ENCODE measurements around the gene AGRN. TPM values are rescaled to one million over a fixed set of nuclear protein-coding genes. Genes with fewer than 3 reads are reported as not detected.

The AGRN gene
- polyA plus RNA-seq, 1 donor = 116 TPM

DNA sequence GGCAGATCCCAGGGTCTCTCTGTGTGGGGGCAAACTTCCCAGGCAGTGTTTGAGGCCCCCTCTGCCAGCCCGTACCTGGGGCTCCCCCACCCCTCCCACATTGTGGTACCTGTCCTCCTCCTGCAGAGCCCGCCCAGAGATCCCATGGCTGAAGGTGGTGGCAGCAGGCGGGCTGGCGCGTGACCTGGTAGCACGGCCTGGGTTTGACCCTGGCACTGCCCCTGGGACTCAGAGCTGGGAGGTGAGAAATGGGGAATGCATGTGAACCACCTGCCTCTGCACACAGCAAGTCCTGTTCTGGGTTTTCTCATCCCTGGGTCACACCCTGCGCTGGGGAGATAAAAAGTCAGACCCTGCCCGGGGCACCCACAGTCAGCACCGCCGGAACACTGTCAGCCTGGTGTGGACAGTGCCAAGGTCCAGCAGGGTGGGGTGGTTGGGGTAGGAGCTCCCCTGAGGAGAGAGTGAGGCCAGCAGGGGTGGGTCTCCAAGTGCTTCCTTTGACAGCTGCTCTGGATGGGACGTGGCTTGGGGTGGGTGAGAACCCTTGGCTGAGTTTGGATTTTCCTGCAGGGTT, 11.8 kb downstream of the AGRN start:
- Histone ChIP-seq H3K9me3 (ENCODE audit: control insufficient read depth, low read depth, low read length) (no peaks in the 10 kb centered on the region), H3K4me3 (ENCODE audit: low read length) (no peak overlapping the region), H3K27ac (ENCODE audit: low read length) (peak overlapping the region; percentile 77), H3K36me3 (ENCODE audit: control insufficient read depth, insufficient read depth, low read length) (peaks cover 28% of the 10 kb centered on the region), H3K4me1 (ENCODE audit: control insufficient read depth, insufficient read depth, low read length) (peaks cover 23% of the 10 kb centered on the region), H3K27me3 (ENCODE audit: control insufficient read depth, insufficient read depth, low read length) (peaks cover 12% of the 10 kb centered on the region)
- DNase-seq = peak; percentile 85 to 90
- no CpG with 5 or more reads among the region's 11 CpGs for WGBS (ENCODE audit: insufficient coverage, low lambda C conversion rate)

DNA sequence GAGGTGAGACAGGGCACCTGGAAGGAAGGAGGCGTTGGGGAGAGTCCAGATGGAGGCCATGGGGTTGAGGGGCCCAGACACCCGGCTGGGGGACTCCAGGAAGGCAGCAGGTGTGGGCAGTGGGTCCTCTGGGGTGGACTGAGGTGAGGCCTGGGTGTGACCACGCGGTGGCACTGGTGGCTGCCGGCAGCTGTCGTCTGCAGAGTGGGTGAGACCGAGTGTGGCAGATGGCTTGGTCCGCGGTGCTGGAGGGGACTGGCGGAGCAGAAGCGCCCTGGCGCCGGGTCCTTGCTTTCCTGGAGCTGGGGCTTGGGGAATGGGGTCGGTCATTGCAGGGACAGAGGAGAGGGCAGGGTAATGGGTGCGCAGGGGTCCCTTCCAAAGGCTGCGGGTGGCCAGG, 12.5 kb downstream of the AGRN start:
- DNase-seq = peak in 1 of 2 donors; percentile 57
- H3K27ac ChIP-seq (ENCODE audit: low read length) = peak overlapping the region; percentile 77
- peak overlapping the region; percentile 40 for H3K4me3 ChIP-seq (ENCODE audit: low read length)
- H3K4me1 ChIP-seq (ENCODE audit: control insufficient read depth, insufficient read depth, low read length) = peaks cover 24% of the 10 kb centered on the region
- no peaks in the 10 kb centered on the region for H3K9me3 ChIP-seq (ENCODE audit: control insufficient read depth, low read depth, low read length)
- no CpG with 5 or more reads among the region's 16 CpGs for WGBS (ENCODE audit: insufficient coverage, low lambda C conversion rate)
- peaks cover 12% of the 10 kb centered on the region for H3K27me3 ChIP-seq (ENCODE audit: control insufficient read depth, insufficient read depth, low read length)
- peaks cover 28% of the 10 kb centered on the region for H3K36me3 ChIP-seq (ENCODE audit: control insufficient read depth, insufficient read depth, low read length)

DNA sequence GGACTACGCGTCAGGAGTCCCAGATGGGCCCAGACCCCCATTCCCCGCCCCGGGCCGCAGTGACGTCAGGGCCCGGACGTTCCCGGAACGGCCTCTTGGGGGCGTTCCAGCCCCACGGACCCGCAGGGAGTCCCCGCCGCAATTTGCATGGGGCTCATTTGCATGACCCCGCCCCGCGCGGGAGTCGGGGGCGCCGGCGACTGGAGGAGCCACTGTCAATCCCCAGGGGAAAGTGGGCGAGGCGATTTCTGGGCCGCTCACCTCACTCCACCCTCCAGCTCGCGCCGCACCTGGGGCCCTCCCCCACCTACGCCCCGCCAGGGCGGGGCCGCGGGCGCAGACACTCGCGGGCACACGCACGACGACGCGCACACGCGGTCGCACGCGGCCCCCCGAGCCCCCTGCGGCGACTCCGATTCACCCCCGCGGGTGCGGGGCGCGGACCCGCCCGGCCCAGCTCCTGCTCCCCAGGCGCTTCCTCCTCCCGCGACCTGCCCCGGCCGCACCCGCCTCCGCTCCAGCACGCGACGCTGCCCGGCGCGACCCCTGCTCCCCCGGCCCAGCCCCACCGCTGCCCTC, 13.2 kb downstream of the AGRN start:
- peaks cover 29% of the 10 kb centered on the region for H3K4me1 ChIP-seq (ENCODE audit: control insufficient read depth, insufficient read depth, low read length)
- H3K27me3 ChIP-seq (ENCODE audit: control insufficient read depth, insufficient read depth, low read length) = peaks cover 12% of the 10 kb centered on the region
- no CpG with 5 or more reads among the region's 73 CpGs for WGBS (ENCODE audit: insufficient coverage, low lambda C conversion rate)
- peak overlapping the region; percentile 40 for H3K4me3 ChIP-seq (ENCODE audit: low read length)
- H3K27ac ChIP-seq (ENCODE audit: low read length) = no peak overlapping the region
- peaks cover 23% of the 10 kb centered on the region for H3K36me3 ChIP-seq (ENCODE audit: control insufficient read depth, insufficient read depth, low read length)
- peak; percentile 89 to 93 for DNase-seq
- H3K9me3 ChIP-seq (ENCODE audit: control insufficient read depth, low read depth, low read length) = no peaks in the 10 kb centered on the region

DNA sequence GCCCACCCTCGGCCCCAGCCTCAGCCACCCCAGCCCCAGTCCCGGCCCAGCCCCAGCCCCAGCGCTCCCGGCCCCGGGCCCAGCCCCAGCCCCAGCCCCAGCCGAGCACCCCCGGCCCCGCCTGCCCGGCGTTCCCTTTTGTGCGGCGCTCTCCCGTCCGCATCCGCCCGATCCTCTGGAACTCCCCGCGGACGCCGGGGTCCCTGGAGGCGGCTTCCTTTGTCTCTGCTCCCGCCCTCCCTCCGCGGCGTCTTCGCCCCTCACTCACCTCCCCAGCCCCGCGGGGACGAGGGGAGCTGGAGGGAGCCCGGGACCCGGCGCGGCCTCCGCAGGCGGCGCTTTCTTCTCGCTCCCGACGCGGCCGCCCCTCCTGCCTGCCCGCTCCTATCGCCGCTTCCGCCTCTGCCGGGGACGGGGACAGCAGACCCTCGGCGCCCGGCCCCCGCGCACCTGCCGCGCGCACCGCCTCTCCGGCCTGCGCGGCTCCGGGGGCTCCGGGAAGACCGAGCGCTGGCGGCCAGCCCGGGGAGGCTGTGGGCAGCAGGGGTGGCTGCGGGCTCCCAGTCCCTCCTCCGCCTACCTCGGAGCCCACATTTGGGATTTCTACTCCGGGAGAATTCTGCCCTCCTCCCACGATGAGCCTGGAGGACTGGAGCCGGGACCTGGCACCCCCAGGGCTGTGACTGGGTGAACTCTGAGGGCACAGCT, 14.0 kb downstream of the AGRN start:
- peaks cover 14% of the 10 kb centered on the region for H3K27me3 ChIP-seq (ENCODE audit: control insufficient read depth, insufficient read depth, low read length)
- WGBS (ENCODE audit: insufficient coverage, low lambda C conversion rate) = no CpG with 5 or more reads among the region's 71 CpGs
- peaks cover 30% of the 10 kb centered on the region for H3K4me1 ChIP-seq (ENCODE audit: control insufficient read depth, insufficient read depth, low read length)
- H3K4me3 ChIP-seq (ENCODE audit: low read length) = no peak overlapping the region
- no peaks in the 10 kb centered on the region for H3K9me3 ChIP-seq (ENCODE audit: control insufficient read depth, low read depth, low read length)
- H3K27ac ChIP-seq (ENCODE audit: low read length) = no peak overlapping the region
- DNase-seq = no peak
- H3K36me3 ChIP-seq (ENCODE audit: control insufficient read depth, insufficient read depth, low read length) = peaks cover 27% of the 10 kb centered on the region

DNA sequence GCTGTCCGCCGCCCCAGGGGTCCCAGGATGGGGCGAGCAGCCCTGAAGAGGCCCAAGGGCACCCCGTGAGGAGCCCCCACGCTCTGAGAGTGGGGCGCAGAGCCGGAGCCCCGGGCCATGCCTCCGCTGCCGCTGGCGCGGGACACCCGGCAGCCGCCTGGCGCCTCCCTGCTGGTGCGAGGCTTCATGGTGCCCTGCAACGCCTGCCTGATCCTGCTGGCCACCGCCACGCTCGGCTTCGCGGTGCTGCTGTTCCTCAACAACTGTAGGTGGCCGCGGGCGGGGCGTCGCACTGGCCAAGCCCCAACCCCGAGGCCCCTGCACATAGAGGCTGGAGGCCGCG, 14.5 kb downstream of the AGRN start:
- Histone ChIP-seq H3K9me3 (ENCODE audit: control insufficient read depth, low read depth, low read length) (no peaks in the 10 kb centered on the region), H3K27me3 (ENCODE audit: control insufficient read depth, insufficient read depth, low read length) (peaks cover 19% of the 10 kb centered on the region), H3K4me3 (ENCODE audit: low read length) (no peak overlapping the region), H3K27ac (ENCODE audit: low read length) (no peak overlapping the region), H3K36me3 (ENCODE audit: control insufficient read depth, insufficient read depth, low read length) (peaks cover 27% of the 10 kb centered on the region), H3K4me1 (ENCODE audit: control insufficient read depth, insufficient read depth, low read length) (peaks cover 35% of the 10 kb centered on the region)
- DNase-seq = no peak
- WGBS (ENCODE audit: insufficient coverage, low lambda C conversion rate) = no CpG with 5 or more reads among the region's 30 CpGs

DNA sequence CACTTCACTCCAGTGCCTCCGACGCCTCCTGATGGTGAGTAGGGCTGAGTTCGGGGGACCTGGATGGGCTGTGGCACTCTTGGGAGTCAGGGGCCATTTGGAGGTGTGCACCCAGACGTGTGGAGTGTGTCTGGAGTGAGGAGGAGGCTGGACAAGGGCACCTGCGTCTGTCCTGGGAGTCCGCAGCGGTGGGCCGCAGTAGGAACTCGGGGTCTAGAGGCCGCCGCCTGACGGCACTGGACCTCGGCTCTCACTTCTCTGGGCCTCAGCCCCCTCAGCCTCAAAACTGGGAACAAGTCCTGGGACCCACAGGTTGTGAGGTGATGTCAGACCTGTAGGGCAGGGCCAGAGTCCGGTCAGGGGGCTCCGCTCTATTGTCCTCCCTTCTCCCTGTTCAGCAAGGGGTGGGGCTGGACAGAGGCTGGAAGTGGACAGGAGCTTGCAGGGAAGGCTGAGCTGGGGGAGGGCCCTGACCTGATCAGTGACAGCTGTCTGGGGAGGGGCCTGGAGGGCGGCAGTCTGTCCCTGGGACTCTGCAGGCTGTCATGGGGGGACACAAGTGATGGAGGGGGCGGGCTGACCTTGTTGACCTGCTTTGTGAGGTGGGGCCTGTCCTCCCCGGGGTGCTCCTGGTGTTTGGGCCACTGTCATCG, 15.5 kb downstream of the AGRN start:
- H3K4me1 ChIP-seq (ENCODE audit: control insufficient read depth, insufficient read depth, low read length) = peaks cover 45% of the 10 kb centered on the region
- H3K27ac ChIP-seq (ENCODE audit: low read length) = no peak overlapping the region
- no peak for DNase-seq
- H3K9me3 ChIP-seq (ENCODE audit: control insufficient read depth, low read depth, low read length) = no peaks in the 10 kb centered on the region
- peaks cover 27% of the 10 kb centered on the region for H3K36me3 ChIP-seq (ENCODE audit: control insufficient read depth, insufficient read depth, low read length)
- H3K27me3 ChIP-seq (ENCODE audit: control insufficient read depth, insufficient read depth, low read length) = peaks cover 25% of the 10 kb centered on the region
- no CpG with 5 or more reads among the region's 19 CpGs for WGBS (ENCODE audit: insufficient coverage, low lambda C conversion rate)
- no peak overlapping the region for H3K4me3 ChIP-seq (ENCODE audit: low read length)

DNA sequence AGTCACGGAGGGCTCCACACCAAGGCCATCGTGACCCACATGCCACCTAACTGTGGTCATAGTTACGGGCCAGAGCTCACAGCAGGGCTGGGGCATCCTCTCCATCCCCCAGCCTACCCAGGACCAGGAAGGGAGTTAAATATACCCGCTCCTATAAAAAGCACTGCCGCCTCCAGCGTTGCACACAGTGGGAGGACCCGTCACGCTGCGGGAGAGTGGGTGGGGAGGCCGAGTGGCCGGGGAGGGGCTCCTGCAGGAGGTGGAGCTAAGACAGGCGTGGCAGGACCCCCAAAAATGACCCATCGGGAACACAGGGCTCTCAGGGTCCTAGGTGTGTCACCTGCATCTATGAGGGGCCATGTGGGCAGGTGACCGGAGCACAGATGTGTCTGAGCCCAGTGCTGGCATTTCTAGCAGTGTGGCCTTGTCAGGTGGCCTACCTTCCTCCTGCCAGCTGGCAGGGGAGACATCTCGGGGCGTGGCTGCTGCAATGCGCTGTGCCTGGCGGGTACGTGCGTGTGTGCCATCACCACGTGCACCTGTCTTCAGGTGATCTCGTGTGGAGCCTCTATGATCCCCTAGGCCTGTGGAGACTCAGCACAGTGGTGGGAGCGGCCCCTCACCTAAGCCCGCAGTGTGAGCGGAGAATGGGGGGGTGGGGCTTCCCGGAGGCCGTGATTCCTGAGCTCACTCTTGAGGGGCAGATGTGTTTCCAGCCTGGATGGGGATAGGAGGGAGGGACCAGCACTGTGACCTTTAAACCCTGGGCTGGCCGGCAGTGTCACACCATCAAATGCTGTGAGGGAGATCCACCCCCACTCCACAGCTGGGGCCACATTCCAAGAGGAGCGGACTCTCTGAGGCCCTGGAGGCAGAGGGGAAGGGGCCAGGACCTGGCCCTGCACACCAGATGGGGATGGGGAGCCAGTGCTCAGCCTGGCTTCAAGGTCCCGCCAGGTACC, 17.7 kb downstream of the AGRN start:
- no peak for DNase-seq
- Histone ChIP-seq H3K36me3 (ENCODE audit: control insufficient read depth, insufficient read depth, low read length) (peaks cover 37% of the 10 kb centered on the region), H3K9me3 (ENCODE audit: control insufficient read depth, low read depth, low read length) (peaks cover 7% of the 10 kb centered on the region), H3K4me3 (ENCODE audit: low read length) (no peak overlapping the region), H3K27me3 (ENCODE audit: control insufficient read depth, insufficient read depth, low read length) (peaks cover 23% of the 10 kb centered on the region), H3K27ac (ENCODE audit: low read length) (no peak overlapping the region), H3K4me1 (ENCODE audit: control insufficient read depth, insufficient read depth, low read length) (peaks cover 27% of the 10 kb centered on the region)
- no CpG with 5 or more reads among the region's 30 CpGs for WGBS (ENCODE audit: insufficient coverage, low lambda C conversion rate)

DNA sequence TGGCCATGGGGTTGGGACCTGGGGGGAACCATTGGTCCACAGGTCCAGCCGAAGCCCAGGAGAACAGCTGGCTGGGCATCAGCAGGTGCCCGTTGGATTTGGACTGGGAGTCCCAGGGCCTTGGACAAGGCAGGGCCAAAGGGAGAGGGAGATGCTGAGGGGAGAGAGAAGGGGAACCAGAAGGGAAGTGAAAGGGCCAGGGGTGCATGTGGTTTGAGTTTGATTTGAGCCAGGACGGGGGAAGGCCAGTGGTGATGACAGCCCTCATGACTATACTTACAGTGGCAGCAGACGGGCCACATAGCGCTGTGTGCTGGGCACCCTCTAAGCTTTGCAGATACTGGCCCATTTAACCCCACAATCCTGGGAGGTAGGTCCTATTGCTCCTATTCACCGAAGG, 18.8 kb downstream of the AGRN start:
- WGBS (ENCODE audit: insufficient coverage, low lambda C conversion rate) = no CpG with 5 or more reads among the region's 6 CpGs
- peaks cover 22% of the 10 kb centered on the region for H3K27me3 ChIP-seq (ENCODE audit: control insufficient read depth, insufficient read depth, low read length)

DNA sequence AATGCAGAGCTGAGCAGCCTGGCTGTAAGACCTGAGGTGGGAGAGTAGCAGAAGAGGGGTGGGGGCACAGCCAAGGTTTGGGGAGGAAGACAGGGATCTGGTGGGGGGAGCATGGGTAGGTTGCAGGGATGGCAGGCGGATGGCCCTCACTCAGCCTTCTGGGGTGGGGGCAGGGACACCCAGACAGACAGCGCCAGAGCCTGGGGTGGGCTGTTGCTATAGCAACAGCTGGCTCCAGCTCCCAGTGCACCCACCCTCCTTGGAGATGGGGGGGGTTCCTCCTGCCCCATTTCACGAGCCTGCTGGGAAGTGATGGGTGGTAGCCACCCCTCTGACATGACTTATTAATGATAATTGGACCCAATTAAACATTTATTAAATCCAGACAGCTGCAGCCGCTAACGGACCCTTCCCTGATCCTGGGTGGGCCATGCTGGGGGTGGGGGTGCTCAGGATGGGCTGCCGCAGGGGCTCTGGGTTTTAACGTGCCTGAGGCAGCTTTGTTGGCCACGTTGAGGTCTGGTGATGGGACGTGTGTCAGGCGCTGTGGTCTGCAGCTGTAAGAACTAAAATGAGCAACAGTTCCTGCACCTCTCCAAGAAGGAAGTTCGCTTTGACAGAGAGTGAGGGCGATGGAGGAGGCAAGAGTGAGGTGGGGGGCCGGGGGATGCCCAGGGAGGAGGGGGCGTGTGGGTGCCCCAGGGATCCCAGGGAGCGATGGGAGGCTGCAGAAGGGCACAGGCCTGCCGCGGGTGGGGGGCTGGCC, 19.4 kb downstream of the AGRN start:
- H3K4me3 ChIP-seq (ENCODE audit: low read length) = no peak overlapping the region
- DNase-seq = no peak
- peaks cover 52% of the 10 kb centered on the region for H3K36me3 ChIP-seq (ENCODE audit: control insufficient read depth, insufficient read depth, low read length)
- no peak overlapping the region for H3K27ac ChIP-seq (ENCODE audit: low read length)
- H3K4me1 ChIP-seq (ENCODE audit: control insufficient read depth, insufficient read depth, low read length) = peaks cover 22% of the 10 kb centered on the region
- H3K9me3 ChIP-seq (ENCODE audit: control insufficient read depth, low read depth, low read length) = peaks cover 22% of the 10 kb centered on the region
- peaks cover 18% of the 10 kb centered on the region for H3K27me3 ChIP-seq (ENCODE audit: control insufficient read depth, insufficient read depth, low read length)
- WGBS (ENCODE audit: insufficient coverage, low lambda C conversion rate) = no CpG with 5 or more reads among the region's 17 CpGs

More for the DNA sequence above, 18.8 kb downstream of the AGRN start:
- DNase-seq = no peak
- H3K36me3 ChIP-seq (ENCODE audit: control insufficient read depth, insufficient read depth, low read length) = peaks cover 48% of the 10 kb centered on the region
- H3K9me3 ChIP-seq (ENCODE audit: control insufficient read depth, low read depth, low read length) = peaks cover 18% of the 10 kb centered on the region
- peaks cover 24% of the 10 kb centered on the region for H3K4me1 ChIP-seq (ENCODE audit: control insufficient read depth, insufficient read depth, low read length)
- H3K27ac ChIP-seq (ENCODE audit: low read length) = no peak overlapping the region
- no peak overlapping the region for H3K4me3 ChIP-seq (ENCODE audit: low read length)

Measured in large intestine (tissue), 3 donors.